Left ventricle myocardium superior (tissue), 1 donor: ENCODE data around the gene PRDM15. TPM values are rescaled to one million over a fixed set of nuclear protein-coding genes. Genes with fewer than 3 reads are reported as not detected.
A peak's percentile ranks its signal among the peaks of the same experiment; 100 is the strongest.

Experiments
- ATAC-seq: fragments of 200-7000 bp; cut with Tn5 transposase; one replicate; pipeline ENCODE4 v1.9.1; 2020; ENCODE audit warnings: mild to moderate bottlenecking, moderate library complexity
- DNase-seq: peaks from one replicate; pipeline ENCODE4 v3.0.0-alpha.2; 2020
- intact Hi-C: fragments of 100-400 bp; cut with micrococcal nuclease; formaldehyde crosslinking; loops from one replicate; pipeline ENCODE4 v1.11.0; 2022
- total RNA-seq: library from RNA; stranded (reverse); fragmentation: NEBNext Ultra II Directional; extraction: Animal tissue kit (Norgen Biotek cat#: 25700); gene quantifications from one replicate; pipeline ENCODE4 v1.2.1, GENCODE V29; 2021
- donor health status: DM: no; HTN: yes; CAD: no; lungs with severe emphysema.

The PRDM15 gene
- total RNA-seq, 1 donor from 2014 or later, result 3.7 TPM

DNA sequence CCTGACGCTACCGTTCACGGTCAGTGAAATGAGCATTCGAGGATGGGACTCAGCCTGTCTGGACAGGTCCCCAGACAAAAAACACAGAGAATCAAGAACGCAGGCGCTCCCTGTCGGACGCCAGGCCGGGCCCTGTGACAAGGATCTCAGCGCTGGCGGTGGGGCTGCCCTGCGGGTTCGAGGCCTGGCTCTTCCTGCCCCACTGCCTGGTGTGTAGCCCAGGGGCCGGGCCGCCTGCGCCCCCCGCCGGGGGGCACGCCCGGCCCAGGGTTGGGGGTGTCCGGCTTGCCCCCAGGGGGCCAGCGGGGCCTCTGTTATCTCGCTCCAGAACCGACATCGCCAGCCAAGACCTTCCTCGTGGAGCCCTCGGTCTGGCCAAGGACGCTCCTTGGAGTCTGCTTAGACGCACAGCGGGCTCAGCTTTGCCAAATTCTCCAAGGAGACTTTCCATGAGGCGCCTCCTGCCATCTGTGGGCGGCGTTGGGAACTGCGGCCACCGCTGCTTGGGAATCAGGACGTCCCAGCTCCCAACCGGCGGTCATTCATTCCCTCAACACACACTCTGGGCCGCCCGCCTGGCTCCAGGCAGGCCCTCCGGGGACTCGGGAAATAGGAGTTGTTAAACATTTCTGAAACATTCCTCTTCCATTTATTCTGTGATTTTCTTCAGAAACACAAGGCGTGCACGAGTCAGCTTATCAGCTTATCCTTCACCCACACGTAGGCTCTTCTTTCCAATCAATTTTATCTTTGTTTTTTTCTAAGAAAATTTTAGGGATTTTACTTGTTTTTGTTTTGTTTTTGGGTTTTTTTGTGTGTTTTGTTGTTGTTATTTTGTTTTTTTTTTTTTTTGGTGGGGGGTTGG is 101.0 kb downstream of the PRDM15 start:
- intact Hi-C loops, result loop anchor here (5.0 kb wide), 1 partner anchor 166 kb away; no protein-coding TSS in a partner anchor
- DNase-seq, result peak; percentile 90
- ATAC-seq, result peak; percentile 97

DNA sequence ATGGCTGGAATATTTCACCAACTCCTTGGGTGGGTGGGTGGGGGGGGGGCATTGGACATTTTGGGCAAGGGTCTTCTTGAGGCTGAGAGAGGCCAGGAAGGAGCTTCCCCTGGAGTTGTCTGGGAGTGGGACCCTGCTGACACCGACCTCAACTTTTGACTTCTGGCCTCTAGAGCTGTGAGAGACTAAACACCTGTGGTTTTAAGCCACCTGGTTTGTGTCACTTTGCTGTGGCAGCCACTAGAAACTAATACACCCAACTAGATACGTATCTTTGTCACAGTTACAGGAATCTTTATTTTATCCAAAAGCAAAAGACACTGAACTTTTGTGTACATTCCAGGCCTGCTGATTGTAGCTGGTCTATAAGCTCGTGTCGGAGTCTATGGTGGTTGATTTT is 102.4 kb downstream of the PRDM15 start:
- intact Hi-C loops, result loop anchor here (5.0 kb wide), 1 partner anchor 164 kb away; no protein-coding TSS in a partner anchor
- DNase-seq, result no peak

DNA sequence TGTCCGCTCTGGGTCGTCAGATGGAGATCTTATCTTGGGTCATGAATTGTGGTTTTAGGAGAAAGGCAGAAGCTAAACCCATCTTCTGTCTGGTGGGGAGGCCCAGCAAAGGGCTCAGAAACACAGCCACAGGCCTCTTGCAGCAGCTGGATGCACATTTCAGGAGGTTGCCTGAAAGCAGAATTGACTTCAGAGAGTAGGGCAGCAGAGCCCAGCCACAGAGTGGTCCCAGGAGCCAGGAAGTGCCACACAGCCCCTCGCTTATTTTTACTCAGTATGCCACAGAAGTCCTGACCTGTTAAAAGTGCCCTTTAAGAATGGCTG is 104.0 kb downstream of the PRDM15 start:
- intact Hi-C loops, result loop anchor here (5.0 kb wide), 1 partner anchor 163 kb away; no protein-coding TSS in a partner anchor
- no peak for ATAC-seq
- no peak for DNase-seq

More for the DNA sequence above, 102.4 kb downstream of the PRDM15 start:
- no peak for ATAC-seq

DNA sequence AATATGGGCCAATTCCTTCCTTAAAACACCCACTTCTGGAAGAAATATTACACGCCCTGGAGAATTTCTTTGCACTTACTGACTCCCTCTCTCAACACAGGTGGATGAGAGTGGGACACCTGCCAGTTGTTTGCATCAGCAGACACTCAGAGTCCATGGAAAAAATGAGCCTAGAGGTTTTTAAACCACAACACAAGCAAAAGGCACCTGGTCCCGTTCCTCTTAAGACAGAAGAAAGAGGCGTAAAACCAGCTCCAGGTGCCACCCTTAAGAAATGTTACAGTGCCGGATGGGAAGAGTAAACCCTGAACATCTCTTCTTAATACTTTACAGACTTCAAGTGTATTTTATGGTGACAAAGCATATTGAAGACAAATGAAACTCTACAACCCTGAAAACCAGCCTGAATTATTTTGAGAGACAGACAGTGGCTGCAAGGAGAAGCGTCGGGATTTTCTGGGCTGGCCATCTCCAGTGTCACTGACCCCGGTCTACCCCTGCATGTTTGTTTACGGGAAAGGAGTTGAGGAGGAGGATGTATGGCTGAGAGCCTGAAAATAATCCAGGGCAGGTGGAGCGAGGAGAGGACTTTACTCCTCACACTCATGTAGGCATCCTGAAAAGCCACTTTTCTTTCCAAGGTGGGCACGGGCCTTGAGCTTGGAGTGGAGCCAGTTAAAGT is 104.5 kb downstream of the PRDM15 start:
- ATAC-seq (no peak), DNase-seq (no peak)
- intact Hi-C loops, result loop anchor here (5.0 kb wide), 1 partner anchor 162 kb away; no protein-coding TSS in a partner anchor

DNA sequence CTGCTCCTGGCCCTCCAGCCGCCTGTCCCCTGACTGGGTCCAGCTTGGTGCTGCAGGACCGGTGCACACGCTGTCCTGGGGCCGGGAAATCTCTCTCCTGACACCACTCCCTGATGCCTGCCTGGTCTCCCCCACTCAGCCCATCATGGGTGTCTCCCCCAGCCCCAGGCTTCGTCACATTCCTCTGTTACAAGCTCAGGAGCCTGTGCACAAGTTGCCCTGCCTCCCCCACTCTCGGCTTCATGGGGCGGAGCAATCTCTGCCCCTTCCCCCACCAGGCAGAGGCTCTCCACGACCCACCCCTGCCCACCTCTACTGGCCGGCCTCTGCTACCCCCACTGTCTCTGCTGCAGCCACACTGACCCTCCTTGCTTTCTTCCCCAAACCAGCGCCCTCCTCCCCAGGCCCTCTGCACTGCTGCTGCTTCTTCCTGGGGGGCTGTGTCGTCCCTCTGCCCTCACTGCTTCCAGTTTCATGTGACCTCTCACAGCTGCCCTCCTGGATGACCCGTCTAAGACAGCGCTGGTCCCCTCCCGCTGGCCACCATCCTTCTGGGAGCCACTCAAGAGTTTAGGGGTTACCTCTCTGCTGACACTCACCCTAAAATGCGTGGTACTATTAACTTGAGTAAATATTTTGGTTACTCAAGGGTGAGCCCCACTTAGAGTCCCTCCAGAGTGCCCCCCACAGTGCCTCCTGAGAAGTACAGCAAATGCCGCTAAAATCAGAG is 106.6 kb downstream of the PRDM15 start:
- no peak for ATAC-seq
- no peak for DNase-seq
- intact Hi-C loops, result no loop called here

DNA sequence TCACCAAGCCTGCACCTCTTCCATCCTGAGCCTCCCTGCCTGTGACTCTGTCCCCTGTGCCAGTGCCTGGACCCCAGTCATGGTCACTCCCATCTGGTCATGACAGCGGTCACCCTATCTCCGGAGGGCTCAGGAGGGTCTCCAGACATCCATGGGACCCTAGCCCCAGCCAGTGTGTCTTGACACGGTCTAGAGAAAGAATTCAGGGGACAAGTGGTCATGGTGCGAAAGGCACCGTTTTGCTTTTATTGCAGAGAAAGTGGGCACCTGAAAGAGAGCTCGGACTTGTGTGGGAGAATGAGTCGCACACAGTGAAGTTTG is 107.6 kb downstream of the PRDM15 start:
- DNase-seq (no peak), ATAC-seq (no peak)
- intact Hi-C loops, result no loop called here

DNA sequence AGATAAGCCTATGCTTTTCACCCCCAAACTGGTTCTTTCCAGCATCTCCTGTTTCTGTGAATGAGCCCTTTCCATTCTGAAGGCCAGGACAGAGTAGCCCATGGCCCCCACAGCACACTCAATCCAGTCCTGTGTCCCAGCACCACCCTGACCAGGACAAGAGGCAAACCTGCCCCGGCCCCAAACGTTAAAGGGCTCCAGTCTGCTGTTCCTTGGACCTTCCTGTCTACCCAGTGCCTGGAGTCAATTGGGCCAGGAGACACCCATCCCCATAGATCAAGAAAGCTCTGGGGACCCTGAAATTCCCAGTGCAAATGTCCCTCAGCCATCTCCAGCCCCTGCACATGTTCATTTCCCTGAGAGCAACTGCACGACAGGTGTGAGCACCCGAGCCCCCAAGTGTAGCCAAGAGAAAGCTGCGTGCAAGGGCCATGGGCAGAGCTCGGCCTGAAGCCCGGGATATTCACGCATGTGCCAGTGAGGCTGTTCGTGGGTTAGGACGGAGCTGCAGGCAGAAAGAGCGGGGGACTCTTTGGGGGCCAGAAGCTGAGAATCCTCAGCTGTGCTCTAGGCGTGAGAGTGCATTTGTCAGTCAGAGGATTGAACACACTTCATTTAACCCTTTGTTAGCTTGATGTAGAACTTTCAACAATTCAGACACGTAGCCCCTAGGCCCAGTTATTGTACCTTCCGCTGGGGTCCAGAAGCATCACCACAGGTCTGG is 108.1 kb downstream of the PRDM15 start:
- no peak for ATAC-seq
- intact Hi-C loops, result no loop called here

DNA sequence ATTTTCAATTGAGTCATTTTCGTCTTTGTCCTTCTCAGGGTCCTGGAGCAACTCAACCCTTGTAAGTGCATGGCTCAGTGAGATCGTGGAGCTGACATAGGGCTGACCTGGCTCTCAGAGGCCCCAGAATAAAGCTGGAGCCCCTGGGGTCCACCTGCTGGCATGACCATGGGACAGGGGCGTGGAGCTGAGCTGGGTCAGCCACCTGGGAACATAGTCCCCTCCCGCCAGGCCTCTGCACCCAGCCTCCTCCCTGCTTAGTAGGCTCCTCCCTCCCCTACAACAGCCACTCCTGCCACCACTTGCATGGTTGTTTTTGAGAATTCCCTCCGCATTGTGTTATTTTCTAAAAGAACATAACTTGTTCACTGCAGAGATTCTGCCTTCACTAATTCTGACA is 109.2 kb downstream of the PRDM15 start:
- no peak for ATAC-seq
- intact Hi-C loops, result no loop called here
- no peak for DNase-seq

More for the DNA sequence above, 108.1 kb downstream of the PRDM15 start:
- no peak for DNase-seq

DNA sequence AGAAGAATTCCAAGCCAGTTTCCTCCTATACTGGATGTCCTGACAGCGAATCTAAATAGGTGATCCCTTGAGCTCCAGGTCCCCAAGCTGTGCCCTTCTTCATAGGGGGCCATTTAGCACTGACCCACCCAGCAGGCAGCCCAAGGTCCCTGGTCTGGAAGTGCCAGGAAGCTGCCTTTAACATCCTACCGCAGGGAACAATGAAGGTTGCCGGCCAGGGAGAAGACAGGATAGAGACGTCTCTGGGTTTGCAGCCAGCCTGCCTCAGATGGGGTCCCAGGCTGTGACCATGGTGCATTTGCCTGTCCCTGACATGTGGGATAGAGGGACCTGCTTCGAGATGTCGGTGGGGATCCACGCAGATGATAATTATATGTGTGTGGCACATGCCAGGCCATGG is 109.6 kb downstream of the PRDM15 start:
- no peak for ATAC-seq
- intact Hi-C loops, result no loop called here

DNA sequence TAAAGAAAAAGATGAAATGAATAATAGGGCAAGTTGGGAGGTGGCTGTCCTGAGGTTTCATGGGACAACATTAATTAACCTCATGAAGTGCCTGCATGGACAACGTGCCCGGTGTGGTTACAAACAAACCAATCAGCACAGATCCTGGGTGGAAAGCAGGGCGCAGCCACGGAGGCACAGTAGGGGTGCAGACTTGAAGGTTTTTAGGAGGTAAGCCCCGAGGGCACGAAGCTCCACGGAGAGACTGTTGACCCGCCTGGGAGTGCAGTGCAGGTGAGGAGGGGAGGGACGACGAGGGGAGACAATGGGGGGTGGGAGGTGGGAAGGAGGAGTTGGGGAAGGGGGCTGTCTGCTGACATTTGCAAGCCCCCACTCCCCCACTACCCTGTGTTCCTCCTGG is 110.0 kb downstream of the PRDM15 start:
- DNase-seq (no peak), ATAC-seq (no peak)
- intact Hi-C loops, result no loop called here

More for the DNA sequence above, 109.6 kb downstream of the PRDM15 start:
- no peak for DNase-seq

DNA sequence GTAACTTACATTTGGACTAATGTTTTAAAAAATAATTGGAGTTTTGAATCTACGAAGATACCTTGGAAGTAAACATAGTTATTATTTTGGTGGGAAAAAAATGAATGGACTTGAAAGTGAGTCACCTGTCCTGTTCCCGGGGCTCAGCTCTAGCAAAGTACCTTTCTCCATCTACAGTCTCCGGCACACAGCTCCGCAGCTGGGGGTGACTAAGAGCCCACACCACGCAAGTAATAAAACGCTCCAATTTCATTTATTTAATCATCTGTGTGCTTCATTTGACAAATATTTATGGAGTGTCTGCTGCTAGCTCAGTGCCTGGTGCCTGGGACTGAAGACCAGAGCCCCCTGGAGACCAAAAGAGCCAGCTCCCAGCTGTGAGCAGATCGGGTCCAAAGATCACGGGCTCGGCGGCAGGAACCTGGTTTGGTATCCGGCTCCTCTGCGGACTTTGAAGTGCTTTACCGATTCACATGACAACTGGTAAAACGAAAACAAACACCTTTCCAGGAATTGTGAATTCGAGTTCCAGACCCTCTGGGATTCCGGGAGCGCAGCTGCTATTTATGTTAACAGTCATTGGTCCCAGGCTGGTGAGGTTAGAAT is 110.6 kb downstream of the PRDM15 start:
- no peak for DNase-seq
- peak; percentile 60 for ATAC-seq
- intact Hi-C loops, result no loop called here

DNA sequence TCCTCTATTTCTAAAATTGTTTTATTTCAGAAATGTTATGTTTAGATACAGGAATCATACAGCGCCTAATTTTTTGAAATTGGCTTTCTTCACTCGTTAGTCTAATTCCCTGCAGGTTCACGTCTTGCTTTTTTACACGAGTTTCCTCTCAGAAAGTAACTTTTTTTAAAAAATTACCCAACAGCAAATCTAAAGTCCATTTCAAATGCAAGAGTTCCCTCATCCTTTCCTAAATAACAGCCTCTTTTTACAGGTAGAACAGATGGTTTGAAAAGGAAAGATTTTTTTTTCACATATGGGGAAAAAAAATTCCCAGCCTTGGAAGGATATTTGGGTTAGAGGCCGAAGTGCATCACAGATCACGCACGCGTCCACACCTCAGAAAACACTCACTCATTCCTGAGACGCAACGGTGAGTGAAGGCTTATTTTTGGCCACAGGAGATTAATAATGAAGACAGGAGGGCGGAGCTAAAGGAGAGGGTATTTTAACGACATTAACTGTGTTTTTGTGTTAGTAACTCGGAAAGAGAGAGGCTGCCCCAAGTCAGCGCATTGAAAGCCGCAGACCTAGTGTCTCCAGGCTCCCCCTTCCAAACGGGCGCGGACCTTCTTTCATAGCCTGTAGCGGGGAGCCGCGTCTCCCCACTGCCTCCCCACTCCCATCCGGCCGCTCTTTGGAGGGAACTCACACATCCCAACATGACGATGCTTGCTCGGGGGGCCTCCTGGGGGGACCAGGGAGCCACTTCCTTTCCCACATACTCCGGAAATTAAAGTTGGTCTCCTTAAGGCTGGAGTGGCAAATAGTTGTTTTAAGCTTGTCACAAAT is 111.3 kb downstream of the PRDM15 start:
- ATAC-seq, result no peak
- intact Hi-C loops, result no loop called here

DNA sequence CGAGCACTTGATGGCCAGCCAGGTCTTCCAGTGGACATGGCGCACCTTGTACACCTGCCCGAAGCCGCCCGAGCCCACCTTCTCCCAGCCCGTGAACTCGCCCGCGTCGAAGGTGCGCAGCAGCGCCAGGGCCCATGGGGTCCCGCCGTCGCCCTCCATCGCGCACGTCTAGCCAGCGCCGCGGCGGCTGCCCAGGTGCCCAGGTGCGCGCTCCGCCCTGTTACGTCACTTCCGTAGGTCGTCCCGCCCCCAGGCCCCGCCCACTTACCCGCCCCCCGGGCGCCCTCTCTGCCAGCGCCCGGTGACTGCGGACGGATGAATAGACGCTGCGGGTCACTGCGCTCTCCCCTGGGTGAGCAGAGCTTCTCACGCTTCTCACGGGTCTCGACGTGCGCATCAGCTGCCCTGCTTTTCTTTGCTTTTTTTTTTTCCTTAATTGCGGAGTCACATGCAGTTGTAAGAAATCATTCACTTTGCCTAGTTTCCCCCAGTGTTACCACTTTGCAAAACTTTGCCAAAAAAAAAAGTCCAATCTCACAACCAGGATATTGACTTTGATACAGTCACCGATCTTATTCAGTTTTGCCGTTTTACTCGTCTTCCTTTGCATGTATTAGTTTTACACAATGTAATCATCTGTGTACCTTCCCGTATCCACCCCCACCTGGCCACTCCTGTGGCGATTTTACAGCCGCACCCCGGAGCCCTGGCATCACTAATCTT is 112.1 kb downstream of the PRDM15 start, which contains the start of gene RIPK4:
RIPK4 (minus strand) TSS at position 170 of the 723 bp plus-strand sequence; CDS start at position 159, 11 bp downstream.
- intact Hi-C loops, result no loop called here
- ATAC-seq, result peak; percentile 35
- no peak for DNase-seq

More for the DNA sequence above, 111.3 kb downstream of the PRDM15 start:
- no peak for DNase-seq

DNA sequence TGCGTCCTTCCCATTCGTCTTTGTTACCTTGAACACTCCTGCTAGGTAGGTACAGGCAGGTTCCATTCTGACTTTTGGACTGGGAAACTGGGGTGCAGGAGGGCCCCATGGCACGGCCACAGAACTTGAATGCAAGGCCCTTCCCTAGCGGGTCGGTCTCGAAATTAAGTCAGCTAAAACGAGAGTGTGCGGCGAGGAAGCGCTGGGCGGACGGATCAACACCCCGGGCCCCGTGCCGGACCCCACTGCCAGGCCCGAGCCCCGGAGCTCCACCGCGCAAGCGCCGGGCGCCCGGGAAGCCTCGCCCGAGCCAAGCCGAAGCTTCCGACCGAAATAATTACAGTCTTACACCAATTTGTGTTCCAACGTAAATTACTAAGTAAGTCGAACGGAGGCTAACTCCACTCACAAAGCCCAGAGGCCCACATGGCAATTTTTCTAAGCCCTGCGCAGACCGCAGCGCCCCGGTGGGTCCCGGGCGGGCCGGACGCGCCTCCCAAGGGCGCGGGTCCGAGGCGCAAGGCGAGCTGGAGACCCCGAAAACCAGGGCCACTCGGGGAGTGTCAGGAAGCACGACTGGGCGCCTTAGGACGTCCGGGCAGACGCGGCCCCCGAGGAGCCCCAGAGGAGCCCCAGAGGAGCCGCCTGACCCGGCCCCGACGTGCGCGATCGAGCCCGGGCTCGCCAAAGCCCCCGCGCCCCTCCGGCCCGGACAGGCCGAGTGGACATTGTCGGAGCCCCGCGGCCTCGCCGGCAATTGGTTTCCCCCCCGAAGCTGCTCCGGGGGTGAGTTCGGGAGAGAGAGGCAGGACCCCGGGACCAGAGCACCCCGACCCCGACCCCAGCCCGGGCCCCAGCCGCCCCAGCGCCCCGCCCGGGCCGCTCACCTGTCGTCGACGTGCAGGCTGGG is 112.9 kb downstream of the PRDM15 start:
- DNase-seq (no peak), ATAC-seq (no peak)
- intact Hi-C loops, result no loop called here

DNA sequence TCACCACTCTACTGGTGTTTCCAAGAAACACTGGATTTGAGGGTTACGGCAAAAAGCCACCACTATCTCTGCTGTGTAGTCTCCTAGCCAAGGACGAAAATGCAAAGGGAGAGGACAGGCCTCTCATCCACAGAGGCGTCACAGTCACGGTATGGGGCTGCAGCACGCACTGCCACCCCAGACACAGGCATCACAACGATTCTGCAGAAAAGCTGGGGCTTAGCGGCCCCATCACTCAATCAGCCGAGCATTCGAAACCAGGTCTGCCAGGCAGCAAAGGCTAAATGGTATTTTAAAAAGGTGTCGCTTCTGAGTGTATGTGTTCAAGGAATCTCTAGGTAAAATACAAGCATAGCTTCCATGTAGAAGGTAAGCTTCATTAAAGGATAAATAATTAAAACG is 113.7 kb downstream of the PRDM15 start:
- ATAC-seq (no peak), DNase-seq (no peak)
- intact Hi-C loops, result no loop called here
